GM20431 (cell line): ENCODE data around the gene WFS1.

Source experiments
- in situ Hi-C: fragments of 300-500 bp; cut with MseI, MboI; formaldehyde crosslinking; loops from one replicate; pipeline ENCODE4 v1.15.0; 2020; ENCODE audit warnings: low sequenced_read_pairs; ENCODE audit not compliant: unreplicated experiment

Gene WFS1

GRCh38 chr4:6333301-6334202 lies 63.9 kb downstream of the WFS1 start:
- in situ Hi-C loops, result no loop called here

- in situ Hi-C loops, result no loop called here
These were observed 64.7 kb downstream of the WFS1 start for GRCh38 chr4:6334203-6334887.

- in situ Hi-C loops, result no loop called here
These were observed 65.5 kb downstream of the WFS1 start for GRCh38 chr4:6335040-6335590.

GRCh38 chr4:6336166-6336565 lies 66.5 kb downstream of the WFS1 start:
- in situ Hi-C loops, result no loop called here

- in situ Hi-C loops, result no loop called here
These were observed 67.8 kb downstream of the WFS1 start for GRCh38 chr4:6337331-6337935.

GRCh38 chr4:6338175-6338950 lies 68.7 kb downstream of the WFS1 start:
- in situ Hi-C loops, result no loop called here

- in situ Hi-C loops, result no loop called here
These were observed 69.5 kb downstream of the WFS1 start for GRCh38 chr4:6338951-6339817.

GRCh38 chr4:6339818-6340445 lies 70.3 kb downstream of the WFS1 start:
- in situ Hi-C loops, result no loop called here

- in situ Hi-C loops, result no loop called here
These were observed 70.9 kb downstream of the WFS1 start for GRCh38 chr4:6340446-6341015.

GRCh38 chr4:6341696-6342095 lies 72.0 kb downstream of the WFS1 start:
- in situ Hi-C loops, result no loop called here

- in situ Hi-C loops, result no loop called here
These were observed 73.1 kb downstream of the WFS1 start for GRCh38 chr4:6342530-6343293.

- in situ Hi-C loops, result no loop called here
These were observed 74.3 kb downstream of the WFS1 start for GRCh38 chr4:6343939-6344408.

- in situ Hi-C loops, result no loop called here
These were observed 75.6 kb downstream of the WFS1 start for GRCh38 chr4:6345096-6345830.

- in situ Hi-C loops, result no loop called here
These were observed 76.2 kb downstream of the WFS1 start for GRCh38 chr4:6345866-6346265.

GRCh38 chr4:6346373-6347110 lies 76.9 kb downstream of the WFS1 start:
- in situ Hi-C loops, result no loop called here

- in situ Hi-C loops, result no loop called here
These were observed 77.9 kb downstream of the WFS1 start for GRCh38 chr4:6347511-6348045.
